Measurements from ENCODE around the gene LRWD1.
"Not testable (repeated sequence)": the region's sequence is repeated elsewhere in the genome, so short reads cannot be mapped to it uniquely, and the experiment has no call there.

The LRWD1 gene

GRCh38 chr7:102444961-102445673 lies 19.7 kb upstream of the LRWD1 start:
- no peak for DNase-seq

- DNase-seq, result no peak
These were observed 19.1 kb upstream of the LRWD1 start for GRCh38 chr7:102445674-102446071.

DNA sequence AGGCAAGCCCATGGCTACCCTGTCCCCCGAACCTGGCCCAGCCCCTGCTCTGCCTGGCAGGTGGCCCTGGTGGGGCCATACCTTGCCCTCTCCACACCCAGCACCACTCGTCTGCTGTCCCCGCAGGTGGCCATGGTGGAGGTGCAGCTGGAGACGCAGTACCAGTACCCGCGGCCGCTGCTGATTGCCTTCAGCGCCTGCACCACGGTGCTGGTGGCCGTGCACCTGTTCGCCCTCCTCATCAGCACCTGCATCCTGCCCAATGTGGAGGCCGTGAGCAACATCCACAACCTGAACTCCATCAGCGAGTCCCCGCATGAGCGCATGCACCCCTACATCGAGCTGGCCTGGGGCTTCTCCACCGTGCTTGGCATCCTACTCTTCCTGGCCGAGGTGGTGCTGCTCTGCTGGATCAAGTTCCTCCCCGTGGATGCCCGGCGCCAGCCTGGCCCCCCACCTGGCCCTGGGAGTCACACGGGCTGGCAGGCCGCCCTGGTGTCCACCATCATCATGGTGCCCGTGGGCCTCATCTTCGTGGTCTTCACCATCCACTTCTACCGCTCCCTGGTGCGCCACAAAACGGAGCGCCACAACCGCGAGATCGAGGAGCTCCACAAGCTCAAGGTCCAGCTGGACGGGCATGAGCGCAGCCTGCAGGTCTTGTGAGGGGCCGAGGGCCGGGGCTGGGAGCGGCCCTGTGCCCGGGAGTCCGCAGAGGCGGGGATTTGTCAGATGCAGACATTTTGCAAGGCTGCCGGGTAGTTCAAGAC lies 18.2 kb upstream of the LRWD1 start:
- DNase-seq, result no peak

DNA sequence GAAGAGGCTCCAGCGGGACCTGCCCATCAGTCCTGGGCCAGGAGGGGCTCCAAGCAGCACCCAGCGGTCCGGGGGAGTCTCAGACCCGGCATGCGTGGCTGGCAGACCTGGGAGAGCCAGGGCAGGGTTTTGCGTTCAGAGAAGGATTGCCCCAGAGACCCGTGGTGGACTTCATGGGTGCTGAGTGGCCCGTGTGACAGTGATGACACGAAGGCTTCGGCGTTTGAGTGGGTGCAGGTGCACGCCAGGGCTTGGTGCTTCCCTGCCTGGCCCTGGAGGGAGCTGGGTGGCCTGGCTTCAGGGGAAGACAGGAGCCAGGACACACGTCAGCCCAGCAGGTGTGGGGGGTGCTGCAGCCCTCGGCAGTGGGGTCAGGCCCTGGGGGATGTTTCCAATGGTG lies 17.5 kb upstream of the LRWD1 start:
- no peak for DNase-seq

DNA sequence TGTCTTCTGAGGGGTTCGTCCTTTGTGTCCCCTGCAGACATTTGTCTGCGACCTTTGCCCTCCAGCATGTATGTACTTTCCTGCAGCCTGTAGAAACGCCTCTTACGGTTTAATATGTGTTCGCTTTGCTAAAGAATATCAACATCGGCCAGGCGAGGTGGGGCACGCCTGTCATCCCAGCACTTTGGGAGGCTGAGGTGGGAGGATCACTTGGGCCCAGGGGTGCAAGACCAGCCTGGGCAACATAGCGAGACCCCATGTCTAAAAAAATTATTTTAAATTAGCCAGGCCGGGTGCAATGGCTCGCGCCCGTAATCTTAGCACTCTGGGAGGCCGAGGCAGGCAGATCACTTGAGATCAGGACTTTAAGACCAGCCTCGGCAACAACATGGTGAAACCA lies 15.6 kb upstream of the LRWD1 start:
- DNase-seq, result no peak

- DNase-seq, result peak; percentile 67
These were observed 14.5 kb upstream of the LRWD1 start for GRCh38 chr7:102450242-102450641.

DNA sequence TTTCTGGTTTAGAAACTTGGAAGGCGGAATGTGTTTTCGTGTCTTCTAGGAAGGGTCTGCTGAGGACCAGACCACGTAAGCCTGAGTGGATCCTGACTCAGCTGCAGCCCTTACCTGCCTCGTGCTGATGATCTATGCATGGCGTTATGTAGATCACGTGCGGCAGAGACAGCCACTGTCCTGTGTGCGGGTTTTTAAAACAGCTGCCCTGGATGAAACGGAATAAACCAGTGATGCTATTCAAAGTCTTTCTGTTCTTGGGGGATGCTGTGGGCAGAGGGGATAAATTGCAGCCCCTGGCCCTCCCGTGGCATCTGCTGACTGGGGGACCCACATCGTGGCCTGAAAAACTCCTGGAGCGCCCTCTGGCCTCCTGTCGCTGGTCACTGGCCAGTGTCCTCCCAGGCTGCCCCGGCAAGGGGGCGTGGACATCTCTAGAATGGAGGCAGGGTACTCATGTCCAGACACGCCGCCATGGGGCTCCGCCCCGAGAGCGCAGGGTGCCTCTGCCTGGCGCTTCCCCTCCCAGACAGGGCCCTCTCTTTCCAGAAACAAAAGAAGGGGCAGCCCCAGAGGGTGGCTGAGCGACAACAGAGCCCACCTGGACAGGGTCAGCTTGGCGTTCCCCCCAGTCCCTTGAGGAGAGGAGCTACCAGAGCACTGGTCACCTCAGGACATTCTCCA lies 13.3 kb upstream of the LRWD1 start:
- no peak for DNase-seq

- no peak for DNase-seq
These were observed 12.3 kb upstream of the LRWD1 start for GRCh38 chr7:102452451-102452850.

DNA sequence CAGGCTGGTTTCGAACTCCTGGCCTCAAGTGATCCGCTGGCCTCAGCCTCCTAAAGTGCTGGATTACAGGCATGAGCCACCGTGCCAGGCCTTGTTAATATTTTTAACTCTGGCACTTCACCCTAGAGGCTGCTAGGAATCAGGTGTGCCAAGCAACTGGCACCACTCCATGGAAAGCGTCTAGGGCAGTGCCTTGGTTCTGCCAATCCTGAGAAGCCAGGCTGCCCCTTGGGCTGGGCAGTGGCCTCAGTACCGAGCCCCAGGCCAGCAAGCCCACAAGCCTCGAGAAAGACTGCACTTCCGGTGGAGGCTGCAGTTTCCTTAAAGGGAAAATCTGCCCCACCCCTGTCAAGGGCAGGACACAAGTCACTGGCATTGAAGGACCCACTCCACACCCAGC lies 11.5 kb upstream of the LRWD1 start:
- no peak for DNase-seq

- no peak for DNase-seq
These were observed 10.3 kb upstream of the LRWD1 start for GRCh38 chr7:102454468-102454867.

DNA sequence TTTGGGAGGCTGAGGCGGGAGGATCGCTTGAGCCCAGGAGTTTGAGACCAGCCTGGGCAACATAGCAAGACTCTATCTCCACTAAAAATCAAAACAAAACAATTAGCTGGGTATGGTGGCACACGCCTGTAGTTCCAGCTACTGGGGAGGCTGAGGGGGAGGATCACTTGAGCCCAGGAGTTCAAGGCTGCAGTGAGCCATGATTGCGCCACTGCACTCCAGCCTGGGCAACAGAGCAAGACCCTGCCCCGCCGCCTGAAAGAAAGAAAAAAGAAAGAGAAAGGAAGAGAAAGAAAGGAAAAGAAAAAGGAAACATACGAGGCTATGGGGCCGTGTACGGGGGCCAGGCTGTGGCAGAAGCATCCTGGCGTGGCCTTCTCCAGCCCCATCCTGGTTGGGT lies 9.9 kb upstream of the LRWD1 start:
- not testable (repeated sequence) for DNase-seq

DNA sequence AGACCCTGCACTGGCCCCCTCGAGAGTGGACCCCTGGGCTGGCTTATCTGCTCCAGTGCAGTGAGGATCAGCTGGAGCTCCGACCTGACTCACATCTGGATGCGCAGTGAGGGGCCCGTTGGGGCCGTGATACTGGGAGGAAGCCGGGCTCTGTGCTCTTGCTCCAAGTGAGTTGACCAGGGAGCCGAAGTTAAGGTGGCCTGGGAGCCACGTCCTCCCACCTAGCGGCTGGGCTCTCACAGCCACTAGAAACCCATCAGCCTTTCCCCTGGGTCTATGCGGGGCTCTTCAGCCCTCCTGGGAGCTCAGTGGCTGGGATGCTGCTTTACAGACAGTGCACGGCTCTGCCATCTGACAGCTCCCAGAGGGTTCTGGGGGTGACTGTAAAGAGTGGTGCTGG lies 9.2 kb upstream of the LRWD1 start:
- DNase-seq, result no peak

- no peak for DNase-seq
These were observed 8.5 kb upstream of the LRWD1 start for GRCh38 chr7:102456327-102456726.

GRCh38 chr7:102457352-102457924 lies 7.3 kb upstream of the LRWD1 start:
- DNase-seq, result no peak

DNA sequence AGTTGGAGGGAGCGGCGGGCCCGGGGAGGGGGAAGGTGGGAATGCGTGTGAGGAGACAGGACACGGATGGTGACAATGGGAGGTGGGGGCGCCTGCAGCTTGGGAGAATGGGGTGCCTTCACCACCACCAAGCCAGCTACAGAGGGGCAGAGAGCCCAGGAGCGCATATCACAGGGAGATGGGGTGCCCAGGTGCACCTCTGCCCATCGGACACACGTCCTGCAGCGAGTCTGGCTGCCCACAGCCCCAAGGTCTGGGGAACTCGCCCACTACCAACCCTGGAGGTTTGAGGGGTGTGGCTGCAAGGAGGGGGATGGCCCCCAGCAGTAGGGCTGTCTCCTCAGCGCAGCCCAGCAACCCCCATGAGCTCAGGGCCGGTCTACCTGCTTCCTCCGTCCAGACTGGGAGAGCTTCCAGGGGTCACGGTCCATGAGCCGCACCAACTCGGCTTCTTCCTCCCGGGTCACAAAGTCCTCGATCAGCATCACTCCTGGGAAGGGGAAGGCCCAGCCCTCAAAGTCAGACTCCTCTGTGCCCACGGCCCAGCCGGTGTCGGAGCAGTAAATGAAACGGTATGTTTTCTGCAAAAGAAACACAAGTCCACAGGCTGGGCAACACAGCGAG lies 5.5 kb upstream of the LRWD1 start:
- no peak for DNase-seq

GRCh38 chr7:102460467-102460866 lies 4.3 kb upstream of the LRWD1 start:
- no peak for DNase-seq

- no peak for DNase-seq
These were observed 775 bp upstream of the LRWD1 start for GRCh38 chr7:102463841-102464576.

- no peak for DNase-seq
These were observed 1.3 kb downstream of the LRWD1 start for GRCh38 chr7:102466097-102466496.

GRCh38 chr7:102467581-102468477 lies 3.0 kb downstream of the LRWD1 start:
- DNase-seq, result no peak

GRCh38 chr7:102468478-102469350 lies 3.9 kb downstream of the LRWD1 start:
- DNase-seq, result no peak

Measured in CD4-positive, alpha-beta T cell treated with Interleukin-10 for 1 hour (primary cell).